Effector CD4-positive, alpha-beta T cell (primary cell): ENCODE results near the gene CACNA1G.
A peak's percentile ranks its signal among the peaks of the same experiment; 100 is the strongest.

Source experiments
- DNase-seq: peaks from one replicate; pipeline ENCODE4 v3.0.0-alpha.2; 2020

The CACNA1G gene

GRCh38 chr17:50533720-50534148 is 26.8 kb upstream of the CACNA1G start:
- no peak for DNase-seq

- DNase-seq: no peak
Measured at GRCh38 chr17:50534222-50534978, 26.1 kb upstream of the CACNA1G start.

GRCh38 chr17:50534979-50535326 is 25.6 kb upstream of the CACNA1G start:
- DNase-seq: no peak

DNA sequence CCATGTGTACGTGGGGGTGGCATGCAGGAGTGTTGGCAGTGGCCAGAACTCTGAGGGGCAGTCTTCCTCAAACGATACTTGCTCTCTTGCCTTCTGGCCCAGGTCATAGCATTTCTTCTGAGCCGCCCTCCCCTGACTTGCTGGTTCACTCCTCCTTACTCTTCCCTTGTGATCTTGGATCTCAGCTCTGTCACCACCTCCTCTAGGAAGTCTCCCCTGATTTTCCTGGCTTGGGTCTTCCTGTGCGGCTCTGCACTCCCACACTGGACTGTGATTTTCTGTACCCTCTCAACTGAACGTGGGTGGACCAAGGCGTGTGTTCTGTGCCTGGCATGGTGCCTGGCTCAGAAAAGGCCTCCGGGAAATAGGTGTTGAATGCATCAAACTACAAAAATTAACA is 25.1 kb upstream of the CACNA1G start:
- DNase-seq: no peak

- DNase-seq: no peak
Measured at GRCh38 chr17:50536683-50537646, 23.6 kb upstream of the CACNA1G start.

DNA sequence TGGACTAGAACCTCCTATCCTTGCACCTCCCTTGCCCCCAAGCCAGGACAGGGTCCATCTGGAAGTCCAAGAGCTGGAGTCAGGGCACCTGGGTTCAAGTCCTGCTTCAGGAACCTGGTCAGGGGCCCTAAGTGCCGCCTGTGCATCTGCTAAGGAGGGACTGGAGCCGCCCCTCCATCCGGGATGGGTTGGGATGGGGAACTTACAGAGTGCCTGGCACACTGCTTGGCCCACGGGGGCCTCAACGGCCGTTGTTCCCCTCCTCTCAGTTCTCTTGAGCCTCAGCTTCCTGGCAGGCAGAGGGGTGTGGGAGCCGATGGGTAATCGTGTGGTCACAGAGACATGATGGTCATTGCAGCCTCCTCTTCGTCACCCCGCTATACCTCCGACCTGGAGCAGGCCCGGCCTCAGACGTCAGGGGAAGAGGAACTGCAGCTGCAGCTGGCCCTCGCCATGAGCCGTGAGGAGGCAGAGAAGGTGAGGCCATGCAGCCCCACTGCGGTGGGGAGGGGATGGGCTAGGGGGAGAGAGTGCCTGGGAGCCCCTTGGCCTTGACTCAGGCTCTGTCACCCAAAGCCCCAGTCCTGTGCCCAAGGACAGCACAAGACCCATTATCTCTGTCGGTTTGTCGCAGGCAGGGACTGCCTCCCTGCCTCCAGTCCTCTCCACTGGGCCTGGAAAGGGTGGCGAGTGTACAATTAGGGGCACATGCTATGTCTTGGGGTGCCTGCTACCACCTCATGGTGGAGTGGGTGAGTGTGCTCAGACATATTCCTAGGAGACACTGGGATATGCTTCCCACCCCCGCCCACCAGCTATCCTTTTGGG is 22.6 kb upstream of the CACNA1G start:
- DNase-seq: no peak

DNA sequence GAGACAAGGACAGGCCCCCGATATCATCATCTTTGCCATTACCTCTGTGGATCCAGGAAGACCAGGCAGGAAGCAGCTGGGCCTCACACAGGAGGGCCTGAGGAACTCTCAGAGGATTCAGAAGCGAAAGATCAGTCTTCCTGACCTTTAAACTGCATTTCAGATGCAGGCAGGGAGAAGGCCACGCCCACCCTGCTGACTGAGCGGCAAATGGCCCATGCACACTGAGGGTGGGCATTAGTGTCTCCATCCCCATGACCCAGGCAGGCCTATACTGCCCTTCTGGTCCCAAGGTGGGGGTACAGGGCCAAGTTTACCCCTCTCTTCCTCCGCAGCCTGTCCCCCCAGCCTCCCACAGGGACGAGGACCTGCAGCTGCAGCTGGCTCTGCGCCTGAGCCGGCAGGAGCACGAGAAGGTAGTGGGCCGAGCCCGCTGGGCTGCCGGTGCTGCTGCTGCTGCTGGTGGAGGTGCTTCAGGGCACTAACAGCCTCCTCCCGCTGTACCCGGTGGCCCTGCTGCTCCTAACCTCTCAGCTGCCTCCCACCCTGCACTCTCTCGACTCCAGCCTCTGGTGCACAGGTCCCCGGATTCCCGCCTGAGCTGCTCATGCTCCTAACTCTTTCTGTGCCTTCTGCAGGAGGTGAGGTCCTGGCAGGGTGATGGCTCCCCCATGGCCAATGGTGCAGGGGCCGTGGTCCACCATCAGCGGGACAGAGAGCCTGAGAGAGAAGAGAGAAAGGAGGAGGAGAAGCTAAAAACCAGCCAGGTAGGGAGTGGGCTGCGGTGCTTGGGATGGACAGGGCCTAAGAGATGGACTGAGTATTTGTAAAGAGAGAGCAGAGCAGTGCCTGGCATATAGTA is 21.7 kb upstream of the CACNA1G start:
- no peak for DNase-seq

DNA sequence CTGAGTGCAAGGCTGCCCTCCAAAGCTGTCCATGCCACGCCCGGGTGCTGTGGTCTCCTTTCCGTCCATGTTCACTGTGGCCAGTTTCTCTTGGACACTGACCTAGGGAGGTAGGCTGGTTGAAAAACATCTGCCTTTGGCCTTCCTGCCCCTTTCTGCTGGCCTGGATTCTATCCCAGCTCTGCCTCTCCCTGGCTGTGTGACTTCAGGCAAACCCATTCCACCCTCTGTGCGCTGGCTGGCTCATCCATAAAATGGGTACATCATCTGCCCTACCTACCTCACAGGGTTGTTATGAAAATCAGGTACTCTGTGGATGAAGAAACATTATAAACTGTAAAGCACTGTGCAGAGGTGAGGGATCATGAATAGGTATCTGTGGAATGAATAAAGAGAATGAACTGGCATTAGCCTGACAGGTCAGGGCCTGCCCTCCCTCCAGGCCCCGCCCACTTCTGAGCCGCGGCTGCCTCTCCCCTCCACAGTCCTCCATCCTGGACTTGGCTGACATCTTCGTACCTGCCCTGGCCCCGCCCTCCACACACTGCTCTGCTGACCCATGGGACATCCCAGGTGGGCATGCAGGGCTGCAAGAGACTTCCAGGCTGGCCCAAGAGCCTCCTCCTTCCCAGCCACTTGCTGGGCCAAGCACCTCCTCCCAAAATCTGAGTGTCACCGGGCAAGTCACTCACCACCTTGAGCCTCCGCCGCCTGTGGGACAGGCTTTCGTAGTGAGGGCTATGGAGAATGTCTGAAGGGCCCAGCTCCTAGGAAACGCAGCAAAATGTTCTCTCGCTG is 20.6 kb upstream of the CACNA1G start:
- DNase-seq: no peak

GRCh38 chr17:50540560-50541401 is 19.7 kb upstream of the CACNA1G start:
- no peak for DNase-seq

- no peak for DNase-seq
Measured at GRCh38 chr17:50541402-50541715, 19.2 kb upstream of the CACNA1G start.

GRCh38 chr17:50541716-50542688 is 18.5 kb upstream of the CACNA1G start:
- peak; percentile 68 for DNase-seq

GRCh38 chr17:50542795-50543774 is 17.4 kb upstream of the CACNA1G start:
- DNase-seq: no peak

GRCh38 chr17:50544516-50544915 is 16.0 kb upstream of the CACNA1G start:
- DNase-seq: no peak

- DNase-seq: no peak
Measured at GRCh38 chr17:50545311-50545710, 15.2 kb upstream of the CACNA1G start.

GRCh38 chr17:50546701-50547034 is 13.8 kb upstream of the CACNA1G start:
- no peak for DNase-seq

DNA sequence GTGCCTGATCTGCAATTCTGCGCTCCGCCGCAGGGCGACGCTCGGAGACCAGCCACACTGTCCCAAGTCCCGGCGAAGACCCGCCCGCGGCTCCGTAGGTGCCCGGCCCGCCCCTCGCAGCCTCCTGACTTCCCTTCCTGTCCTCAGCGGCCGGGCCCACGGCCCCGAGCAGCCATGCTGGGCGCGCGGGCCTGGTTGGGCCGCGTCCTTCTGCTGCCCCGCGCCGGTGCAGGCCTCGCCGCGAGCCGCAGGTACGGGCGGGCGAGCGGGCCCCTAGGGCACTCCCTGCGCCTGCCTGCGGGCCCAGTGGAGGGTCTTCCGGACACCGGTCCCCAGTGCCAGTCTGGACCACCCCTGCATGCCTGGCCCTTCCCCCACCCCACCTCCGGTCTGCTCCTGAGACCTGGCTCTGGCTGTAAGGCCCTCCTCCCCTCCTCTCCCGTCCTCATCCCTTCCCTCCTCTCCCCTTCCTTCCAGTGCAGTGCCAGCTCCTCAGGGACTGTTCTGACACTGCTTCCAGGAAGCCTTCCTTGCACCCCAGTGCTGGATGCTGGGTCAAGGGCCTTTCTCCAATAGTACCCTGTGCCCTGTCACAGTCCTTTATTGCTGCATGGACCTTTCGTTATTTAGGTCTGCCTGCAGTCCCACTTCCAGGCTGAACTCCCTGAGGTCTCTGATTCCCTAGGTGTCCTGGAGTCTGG is 13.3 kb upstream of the CACNA1G start, which contains the start of gene SPATA20:
Gene SPATA20 (plus strand): TSS at position 140 of the 701 bp plus-strand sequence. CDS start 35 bp downstream, at position 175.
- peak; percentile 73 for DNase-seq

GRCh38 chr17:50547736-50548083 is 12.8 kb upstream of the CACNA1G start:
- no peak for DNase-seq
